ENCODE measurements around the gene GPC5. TPM values are rescaled to one million over a fixed set of nuclear protein-coding genes. Genes with fewer than 3 reads are reported as not detected.

Gene GPC5
- total and polyA plus RNA-seq, 2 of the 8 experiments (the other 6 are each of a cell fraction or from before 2014, with no cell fraction given) = 0.20 to 0.39 TPM

- no peak overlapping the region for H2AFZ ChIP-seq (ENCODE audit: low read length)
- 92% methylated on average over 1 of the region's 1 CpG; no CpG with 5 or more reads in 1 of the 2 experiments for WGBS, 2 experiments (ENCODE audit: extremely low coverage in 1 of 2, insufficient coverage in 1 of 2, insufficient read length in 1 of 2, insufficient replicate concordance in 2 of 2, low coverage in 1 of 2, low lambda C conversion rate in 2 of 2, missing lambda C conversion rate in 1 of 2)
- no peak overlapping the region for H3K23ac ChIP-seq (ENCODE audit: insufficient read length)
- no peaks in the 10 kb centered on the region for H3K27me3 ChIP-seq (replicated peaks in 1 of 4; ENCODE audit: control insufficient read depth in 3 of 4, extremely low read depth in 1 of 4, insufficient read depth in 3 of 4, low read length in 3 of 4)
- no peak overlapping the region for H2BK5ac ChIP-seq (ENCODE audit: low read depth, low read length)
- H2BK15ac ChIP-seq (ENCODE audit: low read length) = no peak overlapping the region
- H4K8ac ChIP-seq (ENCODE audit: extremely low read depth, insufficient read depth, low read length) = no peak overlapping the region
- no peak overlapping the region for H2AK5ac ChIP-seq (ENCODE audit: low read depth, low read length)
- no peak overlapping the region for H3K14ac ChIP-seq (ENCODE audit: insufficient read length)
- peaks cover 0 to 3% (median 1%) of the 10 kb centered on the region in 4 experiments; a peak in 1 of 7 replicates for H3K4me1 ChIP-seq (replicated peaks in 1 of 4; ENCODE audit: control insufficient read depth in 3 of 4, insufficient read depth in 4 of 4, low read length in 3 of 4)
- H3K79me2 ChIP-seq (ENCODE audit: control insufficient read depth in 1 of 2, insufficient read depth in 2 of 2, low read length in 2 of 2) = no peaks in the 10 kb centered on the region
- FAIRE-seq = no peak
- H2BK120ac ChIP-seq (replicated peaks; ENCODE audit: low read depth, low read length) = no peak overlapping the region
- H4K91ac ChIP-seq (replicated peaks; ENCODE audit: insufficient read length, low read length) = no peak overlapping the region
- no peak overlapping the region for H3K27ac ChIP-seq (ENCODE audit: low read depth, low read length)
- no peaks in the 10 kb centered on the region for H3K23me2 ChIP-seq (ENCODE audit: low read depth, low read length)
- H3K4me2 ChIP-seq (ENCODE audit: insufficient read depth in 1 of 2, low read depth in 2 of 2, low read length in 2 of 2) = no peak overlapping the region
- H4K5ac ChIP-seq (ENCODE audit: insufficient read length, low read depth, low read length) = no peak overlapping the region
- no peaks in the 10 kb centered on the region for H3K79me1 ChIP-seq (ENCODE audit: low read depth, low read length)
- no peaks in the 10 kb centered on the region for H3K9me3 ChIP-seq (ENCODE audit: insufficient read depth in 2 of 2, low read depth in 1 of 2, low read length in 1 of 2)
- no peaks in the 10 kb centered on the region for H4K20me1 ChIP-seq (replicated peaks in 1 of 2; ENCODE audit: control insufficient read depth in 1 of 2, insufficient read depth in 2 of 2, low read length in 2 of 2)
- CTCF ChIA-PET (ENCODE audit: partially characterized antibody) = interaction anchor here (0.7 to 1.6 kb wide), 7 partner anchors 9 to 275 kb away, joined by 3 to 5 read pairs (median 3); no protein-coding TSS in a partner anchor
- DNase-seq (ENCODE audit: low read depth in 1 of 2, low spot score in 2 of 2) = no peak
- H3K4ac ChIP-seq (replicated peaks; ENCODE audit: insufficient read length, low read depth, low read length) = no peak overlapping the region
- no peak overlapping the region for H3K4me3 ChIP-seq (ENCODE audit: extremely low read depth in 1 of 4, insufficient read depth in 2 of 4, low read depth in 3 of 4, low read length in 4 of 4)
- H3K56ac ChIP-seq (replicated peaks; ENCODE audit: insufficient read length, low read depth, low read length) = no peak overlapping the region
- POLR2A ChIA-PET (ENCODE audit: partially characterized antibody) = interaction anchor here (0.7 kb wide), 1 partner anchor 10 kb away, joined by 3 read pairs; no protein-coding TSS in a partner anchor
- no peak overlapping the region for H2BK12ac ChIP-seq (ENCODE audit: low read depth, low read length)
- H3K18ac ChIP-seq (ENCODE audit: extremely low read depth, low read length) = no peak overlapping the region
- no peak overlapping the region for H3K9ac ChIP-seq (replicated peaks in 1 of 4; ENCODE audit: extremely low read depth in 1 of 4, low read depth in 3 of 4, low read length in 3 of 4)
- no peaks in the 10 kb centered on the region for H3K36me3 ChIP-seq (ENCODE audit: control insufficient read depth in 2 of 4, insufficient read depth in 4 of 4, low read length in 3 of 4)
- no peak overlapping the region for H2BK20ac ChIP-seq (ENCODE audit: low read length)
- no peak for TF ChIP-seq SIX5 (IDR thresholded peaks at IDR 0.05; ENCODE audit: low read depth, low read length)
- no peak for TF ChIP-seq GABPA (IDR thresholded peaks at IDR 0.05; ENCODE audit: borderline replicate concordance, insufficient read depth, low read length)
- no peak for TF ChIP-seq SIN3A (conservative IDR thresholded peaks at IDR 0.05 in 1 of 2, IDR thresholded peaks at IDR 0.05 in 1 of 2; ENCODE audit: low read depth in 1 of 2, low read length in 2 of 2)
- no peak for TF ChIP-seq TAF1 (IDR thresholded peaks at IDR 0.05; ENCODE audit: low read depth, low read length)
- no peak; a peak in 1 of 4 replicates for TF ChIP-seq RAD21 (IDR thresholded peaks at IDR 0.05 in 1 of 2, conservative IDR thresholded peaks at IDR 0.05 in 1 of 2; ENCODE audit: low read depth in 2 of 2, low read length in 2 of 2)
- TF ChIP-seq ATF2 (IDR thresholded peaks at IDR 0.05; ENCODE audit: low read length) = no peak
- TF ChIP-seq EP300 (IDR thresholded peaks at IDR 0.05; ENCODE audit: borderline replicate concordance in 1 of 2, low read depth in 2 of 2, low read length in 2 of 2) = no peak
- no peak for TF ChIP-seq NRF1 (IDR thresholded peaks at IDR 0.05; ENCODE audit: low read depth, low read length)
- TF ChIP-seq CEBPB (IDR thresholded peaks at IDR 0.05; ENCODE audit: low read depth, low read length) = no peak
- TF ChIP-seq BRCA1 (IDR thresholded peaks at IDR 0.05; ENCODE audit: low read depth, low read length) = no peak
- no peak for TF ChIP-seq MAX (IDR thresholded peaks at IDR 0.05)
- no peak for TF ChIP-seq TEAD4 (IDR thresholded peaks at IDR 0.05; ENCODE audit: low read depth, low read length)
Measured at GRCh38 chr13:91805605-91806004, 407.2 kb downstream of the GPC5 start.

Data from H1 (cell line).